SK-N-SH treated with all-trans-retinoic acid at 6 μM for 48 hours (cell line): ENCODE measurements around the gene SHB.

Experiments used
- ATAC-seq: fragments of 200-7000 bp; cut with Tn5 transposase; 3 replicates; pipeline ENCODE4 v1.9.1; 2020; ENCODE audit warnings: mild to moderate bottlenecking, moderate library complexity
- ARNTL ChIP-seq: fragments of 450-650 bp; formaldehyde crosslinking; IDR thresholded peaks from 2 replicates; pipeline ENCODE4 v1.5.0; 2020; ENCODE audit warnings: low read depth, mild to moderate bottlenecking, moderate library complexity, borderline replicate concordance
- BACH2 ChIP-seq: fragments of 250-450 bp; sonication (Bioruptor Pico); IDR thresholded peaks from 2 replicates; pipeline ENCODE4 v1.9.0; 2021; ENCODE audit warnings: mild to moderate bottlenecking, borderline replicate concordance
- CREB5 ChIP-seq: fragments of 250-450 bp; sonication (Bioruptor Pico); IDR thresholded peaks from 2 replicates; pipeline ENCODE4 v1.5.1; 2020; ENCODE audit warnings: low read depth, mild to moderate bottlenecking, moderate library complexity
- CSDC2 ChIP-seq: fragments of 250-450 bp; sonication (Bioruptor Pico); IDR thresholded peaks from 2 replicates; pipeline ENCODE4 v1.5.0; 2020; ENCODE audit warnings: mild to moderate bottlenecking, moderate library complexity
- CSRNP3 ChIP-seq: fragments of 250-450 bp; sonication (Bioruptor Pico); IDR thresholded peaks from 2 replicates; pipeline ENCODE4 v1.5.1; 2021; ENCODE audit warnings: mild to moderate bottlenecking, moderate library complexity
- ESRRG ChIP-seq: fragments of 250-450 bp; sonication (Bioruptor Pico); IDR thresholded peaks from 2 replicates; pipeline ENCODE4 v1.6.1; 2021; ENCODE audit warnings: mild to moderate bottlenecking
- GLIS3 ChIP-seq: fragments of 250-450 bp; sonication (Bioruptor Pico); IDR thresholded peaks from 2 replicates; pipeline ENCODE4 v1.5.0; 2020; ENCODE audit warnings: mild to moderate bottlenecking, moderate library complexity
- ISL1 ChIP-seq: fragments of 250-450 bp; sonication (Bioruptor Pico); IDR thresholded peaks from 2 replicates; pipeline ENCODE4 v2.1.2; 2022; ENCODE audit warnings: mild to moderate bottlenecking, moderate library complexity
- OSR1 ChIP-seq: fragments of 250-450 bp; sonication (Bioruptor Pico); IDR thresholded peaks from 2 replicates; pipeline ENCODE4 v1.8.0; 2022; ENCODE audit warnings: moderate library complexity, mild to moderate bottlenecking, inconsistent platforms
- POU6F1 ChIP-seq: fragments of 250-450 bp; sonication (Bioruptor Pico); IDR thresholded peaks from 2 replicates; pipeline ENCODE4 v1.8.0; 2021; ENCODE audit warnings: low read depth, mild to moderate bottlenecking, moderate library complexity, borderline replicate concordance
- PPARA ChIP-seq: fragments of 250-450 bp; sonication (Bioruptor Pico); IDR thresholded peaks from 2 replicates; pipeline ENCODE4 v1.5.0; 2020; ENCODE audit warnings: mild to moderate bottlenecking, borderline replicate concordance
- RARB ChIP-seq: fragments of 250-450 bp; sonication (Bioruptor Pico); IDR thresholded peaks from 2 replicates; pipeline ENCODE4 v1.8.0; 2021; ENCODE audit warnings: mild to moderate bottlenecking, moderate library complexity
- TCF4 ChIP-seq: fragments of 250-450 bp; sonication (Bioruptor Pico); IDR thresholded peaks from 2 replicates; pipeline ENCODE4 v1.8.0; 2021; ENCODE audit warnings: mild to moderate bottlenecking, moderate library complexity, borderline replicate concordance
- TOX ChIP-seq: fragments of 250-450 bp; sonication (Bioruptor Pico); IDR thresholded peaks from 2 replicates; pipeline ENCODE4 v1.8.0; 2021; ENCODE audit warnings: mild to moderate bottlenecking, moderate library complexity, borderline replicate concordance
- ZC3H10 ChIP-seq: fragments of 250-450 bp; sonication (Bioruptor Pico); IDR thresholded peaks from 2 replicates; pipeline ENCODE4 v1.5.1; 2021; ENCODE audit warnings: mild to moderate bottlenecking, moderate library complexity
- ZFP3 ChIP-seq: fragments of 250-450 bp; sonication (Bioruptor Pico); IDR thresholded peaks from 2 replicates; pipeline ENCODE4 v1.5.0; 2020; ENCODE audit warnings: mild to moderate bottlenecking, moderate library complexity
- ZNF565 ChIP-seq: fragments of 450-650 bp; formaldehyde crosslinking; conservative IDR thresholded peaks from 2 replicates; pipeline ENCODE4 v1.5.0; 2020; ENCODE audit warnings: low read depth, mild to moderate bottlenecking, moderate library complexity
- ZNF70 ChIP-seq: fragments of 450-650 bp; formaldehyde crosslinking; IDR thresholded peaks from 2 replicates; pipeline ENCODE4 v1.5.0; 2020; ENCODE audit warnings: mild to moderate bottlenecking, moderate library complexity
- ZNF8 ChIP-seq: fragments of 450-650 bp; formaldehyde crosslinking; IDR thresholded peaks from 2 replicates; pipeline ENCODE4 v1.5.0; 2020; ENCODE audit warnings: mild to moderate bottlenecking, moderate library complexity
- TF ChIP-seq, protein P1 (sequence below): fragments of 250-450 bp; sonication (Bioruptor Pico); IDR thresholded peaks from 2 replicates; pipeline ENCODE4 v1.5.0; 2020; ENCODE audit warnings: mild to moderate bottlenecking, moderate library complexity
- TF ChIP-seq, protein P2 (sequence below): fragments of 250-450 bp; sonication (Bioruptor Pico); IDR thresholded peaks from 2 replicates; pipeline ENCODE4 v1.8.0; 2020; ENCODE audit warnings: mild to moderate bottlenecking, moderate library complexity, borderline replicate concordance

The SHB gene, protein sequence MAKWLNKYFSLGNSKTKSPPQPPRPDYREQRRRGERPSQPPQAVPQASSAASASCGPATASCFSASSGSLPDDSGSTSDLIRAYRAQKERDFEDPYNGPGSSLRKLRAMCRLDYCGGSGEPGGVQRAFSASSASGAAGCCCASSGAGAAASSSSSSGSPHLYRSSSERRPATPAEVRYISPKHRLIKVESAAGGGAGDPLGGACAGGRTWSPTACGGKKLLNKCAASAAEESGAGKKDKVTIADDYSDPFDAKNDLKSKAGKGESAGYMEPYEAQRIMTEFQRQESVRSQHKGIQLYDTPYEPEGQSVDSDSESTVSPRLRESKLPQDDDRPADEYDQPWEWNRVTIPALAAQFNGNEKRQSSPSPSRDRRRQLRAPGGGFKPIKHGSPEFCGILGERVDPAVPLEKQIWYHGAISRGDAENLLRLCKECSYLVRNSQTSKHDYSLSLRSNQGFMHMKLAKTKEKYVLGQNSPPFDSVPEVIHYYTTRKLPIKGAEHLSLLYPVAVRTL

DNA sequence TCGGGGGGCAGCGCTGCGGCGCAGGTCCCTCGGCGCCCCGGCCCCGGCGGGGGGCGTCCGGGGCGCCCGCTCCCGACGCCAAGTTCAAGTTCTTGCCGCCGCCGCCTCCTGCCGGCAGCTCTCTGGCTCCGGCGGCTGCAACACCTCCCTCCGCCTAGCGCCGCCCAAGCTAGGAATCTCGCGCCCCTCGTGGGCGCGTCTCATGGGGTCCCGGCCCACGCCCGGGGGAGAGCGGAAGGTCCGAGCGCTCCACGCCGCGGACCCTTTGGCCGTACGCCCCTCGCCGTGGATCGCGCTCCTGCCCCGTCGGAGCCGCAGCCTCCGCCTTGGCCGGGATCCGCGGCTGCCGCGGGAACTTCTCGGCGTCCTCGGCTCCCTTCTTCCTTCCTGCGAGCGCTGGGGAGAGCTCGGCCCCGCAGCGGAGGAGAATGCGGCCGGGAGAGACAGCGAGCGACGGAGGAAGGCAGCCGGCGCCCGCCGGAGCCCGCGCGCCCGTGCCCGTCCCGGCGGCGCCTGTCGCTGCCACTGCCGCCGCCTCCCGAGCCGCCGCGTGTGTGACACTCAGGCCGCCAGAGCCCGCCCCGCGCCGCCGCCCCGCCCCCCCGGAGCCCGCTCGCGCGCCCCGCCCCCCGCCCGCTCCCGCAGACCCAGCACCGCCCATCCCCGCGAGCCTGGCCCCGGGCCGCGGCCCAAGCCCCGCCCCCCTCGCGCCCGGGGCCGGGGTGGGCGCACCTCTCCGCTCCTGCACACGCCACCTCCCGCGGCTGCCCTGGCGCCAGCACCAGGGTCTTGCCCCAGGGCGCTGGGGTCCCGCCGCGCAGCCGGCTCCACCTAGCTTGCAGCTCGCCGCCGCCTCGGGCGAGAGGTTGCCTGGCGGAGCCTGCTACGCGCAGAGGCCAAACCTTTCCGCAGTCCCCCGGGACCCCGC, at the start of gene SHB:
Gene SHB (minus strand): TSS at position 527 of the 928 bp plus-strand sequence. CDS start 582 bp downstream, outside the sequence.
- ATAC-seq: peak; percentile 49
- no peak for TF ChIP-seq BACH2
- no peak for TF ChIP-seq POU6F1 (CRISPR knock-in tag)
- TF ChIP-seq PPARA (CRISPR knock-in tag): no peak
- no peak for TF ChIP-seq ZNF565
- TF ChIP-seq CSRNP3: no peak
- no peak for TF ChIP-seq ARNTL
- TF ChIP-seq CSDC2: no peak; the same call in 1 of the 2 replicates

- TF ChIP-seq CSDC2 (no peak), TCF4 (CRISPR knock-in tag) (no peak), POU6F1 (CRISPR knock-in tag) (no peak), ZC3H10 (CRISPR knock-in tag) (no peak), ZNF70 (no peak), PPARA (CRISPR knock-in tag) (no peak), ZNF565 (no peak)
- TF ChIP-seq, protein P1, sequence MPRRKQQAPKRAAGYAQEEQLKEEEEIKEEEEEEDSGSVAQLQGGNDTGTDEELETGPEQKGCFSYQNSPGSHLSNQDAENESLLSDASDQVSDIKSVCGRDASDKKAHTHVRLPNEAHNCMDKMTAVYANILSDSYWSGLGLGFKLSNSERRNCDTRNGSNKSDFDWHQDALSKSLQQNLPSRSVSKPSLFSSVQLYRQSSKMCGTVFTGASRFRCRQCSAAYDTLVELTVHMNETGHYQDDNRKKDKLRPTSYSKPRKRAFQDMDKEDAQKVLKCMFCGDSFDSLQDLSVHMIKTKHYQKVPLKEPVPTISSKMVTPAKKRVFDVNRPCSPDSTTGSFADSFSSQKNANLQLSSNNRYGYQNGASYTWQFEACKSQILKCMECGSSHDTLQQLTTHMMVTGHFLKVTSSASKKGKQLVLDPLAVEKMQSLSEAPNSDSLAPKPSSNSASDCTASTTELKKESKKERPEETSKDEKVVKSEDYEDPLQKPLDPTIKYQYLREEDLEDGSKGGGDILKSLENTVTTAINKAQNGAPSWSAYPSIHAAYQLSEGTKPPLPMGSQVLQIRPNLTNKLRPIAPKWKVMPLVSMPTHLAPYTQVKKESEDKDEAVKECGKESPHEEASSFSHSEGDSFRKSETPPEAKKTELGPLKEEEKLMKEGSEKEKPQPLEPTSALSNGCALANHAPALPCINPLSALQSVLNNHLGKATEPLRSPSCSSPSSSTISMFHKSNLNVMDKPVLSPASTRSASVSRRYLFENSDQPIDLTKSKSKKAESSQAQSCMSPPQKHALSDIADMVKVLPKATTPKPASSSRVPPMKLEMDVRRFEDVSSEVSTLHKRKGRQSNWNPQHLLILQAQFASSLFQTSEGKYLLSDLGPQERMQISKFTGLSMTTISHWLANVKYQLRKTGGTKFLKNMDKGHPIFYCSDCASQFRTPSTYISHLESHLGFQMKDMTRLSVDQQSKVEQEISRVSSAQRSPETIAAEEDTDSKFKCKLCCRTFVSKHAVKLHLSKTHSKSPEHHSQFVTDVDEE (CRISPR knock-in tag): no peak
- no peak; the same call in 2 of the 3 replicates for ATAC-seq
Observed at GRCh38 chr9:38117651-38118050, 48.6 kb upstream of the SHB start.

DNA sequence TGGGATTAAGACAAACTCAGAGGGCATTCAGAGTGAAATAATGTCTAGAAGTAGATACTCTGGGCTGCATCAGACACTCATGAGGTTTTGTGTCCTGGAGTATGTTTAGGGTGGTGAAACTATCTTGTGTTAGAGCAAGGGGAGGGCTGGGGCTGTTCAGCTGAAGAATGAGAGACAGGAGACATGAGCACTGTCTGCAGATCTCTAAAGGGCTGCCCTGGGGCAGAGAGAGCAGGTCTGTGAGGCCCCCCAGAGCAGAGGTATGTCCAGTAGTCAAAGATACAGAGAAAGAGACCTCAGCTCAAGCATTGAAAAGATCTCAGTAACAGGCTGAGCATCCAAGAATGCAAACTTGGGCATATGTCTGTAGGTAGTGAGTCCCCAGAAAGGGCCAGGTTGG, 45.9 kb upstream of the SHB start:
- no peak for ATAC-seq
- no peak for TF ChIP-seq PPARA (CRISPR knock-in tag)
- no peak for TF ChIP-seq CSDC2
- no peak for TF ChIP-seq CREB5
- no peak for TF ChIP-seq RARB (CRISPR knock-in tag)
- TF ChIP-seq ZNF565: no peak
- no peak for TF ChIP-seq TCF4 (CRISPR knock-in tag)
- TF ChIP-seq TOX: no peak
- TF ChIP-seq OSR1 (CRISPR knock-in tag): no peak
- TF ChIP-seq ZFP3: no peak
- TF ChIP-seq, protein P2, sequence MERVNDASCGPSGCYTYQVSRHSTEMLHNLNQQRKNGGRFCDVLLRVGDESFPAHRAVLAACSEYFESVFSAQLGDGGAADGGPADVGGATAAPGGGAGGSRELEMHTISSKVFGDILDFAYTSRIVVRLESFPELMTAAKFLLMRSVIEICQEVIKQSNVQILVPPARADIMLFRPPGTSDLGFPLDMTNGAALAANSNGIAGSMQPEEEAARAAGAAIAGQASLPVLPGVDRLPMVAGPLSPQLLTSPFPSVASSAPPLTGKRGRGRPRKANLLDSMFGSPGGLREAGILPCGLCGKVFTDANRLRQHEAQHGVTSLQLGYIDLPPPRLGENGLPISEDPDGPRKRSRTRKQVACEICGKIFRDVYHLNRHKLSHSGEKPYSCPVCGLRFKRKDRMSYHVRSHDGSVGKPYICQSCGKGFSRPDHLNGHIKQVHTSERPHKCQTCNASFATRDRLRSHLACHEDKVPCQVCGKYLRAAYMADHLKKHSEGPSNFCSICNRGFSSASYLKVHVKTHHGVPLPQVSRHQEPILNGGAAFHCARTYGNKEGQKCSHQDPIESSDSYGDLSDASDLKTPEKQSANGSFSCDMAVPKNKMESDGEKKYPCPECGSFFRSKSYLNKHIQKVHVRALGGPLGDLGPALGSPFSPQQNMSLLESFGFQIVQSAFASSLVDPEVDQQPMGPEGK (CRISPR knock-in tag): no peak
- no peak for TF ChIP-seq ZC3H10 (CRISPR knock-in tag)
- TF ChIP-seq ISL1 (CRISPR knock-in tag): no peak
- no peak for TF ChIP-seq ARNTL
- no peak for TF ChIP-seq POU6F1 (CRISPR knock-in tag)
- TF ChIP-seq GLIS3 (CRISPR knock-in tag): no peak
- TF ChIP-seq ZNF8 (CRISPR knock-in tag): no peak
- no peak for TF ChIP-seq ESRRG (CRISPR knock-in tag)
